GM19025 (cell line): Measurements from ENCODE around the gene MAPK1.
"Not testable (repeated sequence)": the region's sequence is repeated elsewhere in the genome, so short reads cannot be mapped to it uniquely, and the experiment has no call there.

Source experiments
- ATAC-seq: cut with Tn5 transposase; IDR thresholded peaks from one replicate; pipeline ENCODE4 v1.9.1; 2021; ENCODE audit warnings: mild to moderate bottlenecking, low read depth, moderate library complexity; ENCODE audit not compliant: unreplicated experiment

The MAPK1 gene

DNA sequence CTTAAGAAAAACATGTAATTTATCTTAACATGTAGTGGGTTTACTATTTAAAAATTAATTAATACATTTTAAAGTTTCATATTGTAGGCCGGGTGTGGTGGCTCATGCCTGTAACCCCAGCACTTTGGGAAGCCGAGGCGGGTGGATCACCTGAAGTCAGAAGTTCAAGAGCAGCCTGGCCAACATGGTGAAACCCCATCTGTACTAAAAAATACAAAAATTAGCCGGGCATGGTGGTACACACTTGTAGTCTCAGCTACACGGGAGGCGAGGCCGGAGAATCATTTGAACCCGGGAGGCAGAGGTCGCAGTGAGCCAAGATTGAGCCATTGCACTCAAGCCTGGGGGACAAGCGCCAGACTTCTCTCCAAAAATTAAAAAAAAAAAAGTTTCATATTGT is 73.7 kb downstream of the MAPK1 start:
- not testable (repeated sequence) for ATAC-seq

GRCh38 chr22:21791635-21792625 is 75.5 kb downstream of the MAPK1 start:
- ATAC-seq, result no peak

GRCh38 chr22:21790849-21791610 is 76.4 kb downstream of the MAPK1 start:
- ATAC-seq, result not testable (repeated sequence)

DNA sequence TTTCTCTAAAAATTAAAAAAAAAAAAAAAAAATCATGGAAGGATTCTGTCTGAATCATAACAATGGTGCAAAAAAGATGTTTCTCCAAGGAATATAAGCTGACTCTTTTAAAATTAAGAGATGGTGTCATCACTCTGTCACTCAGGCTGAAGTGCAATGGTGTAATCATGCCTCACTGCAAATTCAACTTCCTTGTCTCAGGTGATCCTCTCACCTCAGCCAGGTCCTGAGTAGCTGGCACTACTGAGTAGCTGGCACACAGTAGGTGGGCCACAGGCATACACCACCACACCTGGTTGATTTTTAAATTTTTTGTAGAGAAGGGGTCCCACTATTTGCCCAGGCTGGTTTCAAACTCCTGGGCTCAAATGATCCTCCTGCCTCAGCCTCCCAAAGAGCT is 77.1 kb downstream of the MAPK1 start:
- ATAC-seq, result no peak

- ATAC-seq, result not testable (repeated sequence)
Measured at GRCh38 chr22:21787565-21787964, 79.9 kb downstream of the MAPK1 start.

- ATAC-seq, result no peak
Measured at GRCh38 chr22:21780259-21780658, 87.2 kb downstream of the MAPK1 start.

GRCh38 chr22:21779444-21779843 is 88.0 kb downstream of the MAPK1 start:
- ATAC-seq, result no peak

- ATAC-seq, result no peak
Measured at GRCh38 chr22:21778705-21779363, 88.6 kb downstream of the MAPK1 start.

DNA sequence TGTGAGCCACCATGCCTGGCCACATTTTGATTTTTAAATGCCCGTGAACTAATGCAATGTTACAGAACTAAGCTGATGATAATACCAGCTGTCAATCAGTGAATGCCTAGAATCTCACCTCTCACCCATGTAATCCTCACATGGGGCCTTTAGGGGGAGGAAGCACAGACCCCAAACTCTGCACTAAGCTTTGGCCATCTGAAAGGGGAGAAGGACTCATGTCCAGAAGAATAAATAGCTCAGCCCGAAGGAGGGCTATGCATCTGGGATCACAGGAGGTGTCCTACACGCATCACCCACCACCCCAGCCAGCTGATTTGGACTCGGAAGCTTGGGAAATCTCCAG is 95.8 kb downstream of the MAPK1 start:
- ATAC-seq, result no peak

- no peak for ATAC-seq
Measured at GRCh38 chr22:21768435-21768834, 99.0 kb downstream of the MAPK1 start.

DNA sequence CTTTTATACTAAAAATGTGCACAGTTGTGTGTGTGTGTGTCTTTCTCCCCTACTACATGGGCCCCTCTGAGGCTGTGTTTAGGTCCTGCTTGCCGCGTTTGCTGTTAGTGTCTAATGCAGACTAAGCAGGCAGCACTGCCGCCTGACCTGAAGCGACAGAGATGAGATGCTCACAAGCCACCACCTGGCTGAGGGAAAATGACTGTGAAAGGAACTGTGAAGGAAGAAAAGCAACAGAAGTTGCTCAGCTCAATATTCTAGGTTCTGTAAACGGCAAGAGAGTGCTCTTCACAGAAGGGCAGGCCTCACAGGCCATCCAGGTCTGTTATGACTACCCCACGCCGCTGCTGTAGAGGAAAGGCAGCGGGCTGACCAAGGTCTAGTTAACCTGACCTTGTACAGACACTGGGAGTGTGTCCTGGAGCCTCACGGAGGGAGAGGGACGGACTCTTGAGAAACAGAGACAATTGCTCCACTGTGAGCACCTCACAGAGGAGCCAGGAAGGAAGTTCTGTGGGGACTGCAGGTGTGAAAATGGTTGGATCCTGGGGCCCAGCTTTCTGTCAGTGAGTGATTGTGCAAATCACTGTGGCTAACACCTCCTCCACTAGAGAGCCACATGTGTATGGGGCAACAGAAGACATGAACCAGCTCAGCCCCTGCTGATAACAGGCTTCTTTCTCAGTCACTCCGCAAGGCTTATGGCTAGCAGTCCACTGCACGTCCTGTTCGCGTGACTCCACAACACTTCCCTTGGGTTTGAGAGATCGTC is 100.6 kb downstream of the MAPK1 start:
- ATAC-seq, result peak; percentile 74

DNA sequence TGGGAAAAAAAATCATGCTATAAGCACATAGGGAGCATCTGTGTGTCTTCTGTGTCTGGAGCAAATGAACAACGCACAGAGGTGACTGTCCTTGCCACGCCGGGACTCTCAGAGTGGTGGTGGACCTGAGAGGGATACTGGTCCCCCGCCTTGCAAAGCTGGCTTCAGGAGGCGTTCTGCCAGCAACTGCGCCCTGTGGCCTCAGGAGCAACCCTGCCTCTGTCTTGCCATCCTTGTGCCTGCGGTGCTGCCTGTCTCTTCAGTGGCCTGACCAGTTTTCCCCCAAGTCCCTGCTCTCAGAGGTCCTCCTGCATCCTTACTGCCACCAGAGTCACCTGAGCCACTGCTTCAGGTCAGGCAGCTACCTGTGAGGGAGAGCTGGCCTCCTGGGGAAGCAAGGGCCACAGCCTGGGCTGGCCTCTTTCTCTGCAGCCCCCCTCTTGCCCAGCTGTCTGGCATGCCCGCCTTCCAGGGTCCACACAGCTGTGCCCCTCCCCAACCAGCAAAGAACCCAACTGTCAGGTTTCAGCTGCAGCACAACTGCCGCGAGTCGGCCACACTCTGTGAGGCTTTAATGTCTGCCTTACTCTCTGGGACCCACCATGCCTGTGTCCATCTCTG is 101.4 kb downstream of the MAPK1 start:
- ATAC-seq, result no peak

- no peak for ATAC-seq
Measured at GRCh38 chr22:21764038-21764804, 103.2 kb downstream of the MAPK1 start.

DNA sequence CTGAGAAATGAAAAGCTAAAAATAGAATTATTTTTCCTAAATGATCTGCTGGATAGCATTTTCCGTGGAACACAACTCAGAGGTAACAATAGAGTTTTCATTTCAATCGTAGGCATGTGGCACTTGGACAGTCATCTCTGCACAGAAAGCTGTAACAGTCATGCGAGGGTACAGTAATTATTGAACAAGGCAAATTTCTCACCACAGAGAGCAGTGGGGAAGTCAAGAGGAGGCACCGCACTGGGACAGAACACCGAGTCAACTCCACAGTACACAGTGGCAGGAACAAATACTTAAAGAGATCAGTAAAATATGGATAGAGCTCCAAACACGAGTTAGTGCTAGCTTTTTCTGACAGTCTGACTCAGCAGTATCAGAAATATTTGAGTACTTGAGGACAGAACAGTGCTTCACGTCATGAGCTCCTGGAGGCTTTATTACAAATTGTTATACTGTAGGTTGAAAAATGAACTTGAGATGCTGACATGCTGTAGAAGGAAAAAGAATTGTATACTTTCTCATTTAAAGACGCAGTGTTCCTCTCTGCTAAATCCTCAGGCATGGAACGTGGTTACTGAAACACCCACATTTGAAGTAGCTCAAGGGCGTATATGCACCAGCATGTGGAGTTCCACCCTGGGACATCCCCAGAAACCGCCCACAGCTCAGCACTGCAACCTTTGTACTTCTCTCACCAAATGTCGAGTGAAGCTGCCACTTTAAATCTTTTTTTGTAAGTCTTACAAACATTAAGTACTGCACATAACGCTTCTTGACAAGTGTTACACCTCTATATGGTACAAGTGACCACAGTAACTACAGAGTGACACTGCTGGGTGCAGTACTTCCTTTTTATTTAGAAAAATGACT is 104.5 kb downstream of the MAPK1 start:
- ATAC-seq, result no peak

DNA sequence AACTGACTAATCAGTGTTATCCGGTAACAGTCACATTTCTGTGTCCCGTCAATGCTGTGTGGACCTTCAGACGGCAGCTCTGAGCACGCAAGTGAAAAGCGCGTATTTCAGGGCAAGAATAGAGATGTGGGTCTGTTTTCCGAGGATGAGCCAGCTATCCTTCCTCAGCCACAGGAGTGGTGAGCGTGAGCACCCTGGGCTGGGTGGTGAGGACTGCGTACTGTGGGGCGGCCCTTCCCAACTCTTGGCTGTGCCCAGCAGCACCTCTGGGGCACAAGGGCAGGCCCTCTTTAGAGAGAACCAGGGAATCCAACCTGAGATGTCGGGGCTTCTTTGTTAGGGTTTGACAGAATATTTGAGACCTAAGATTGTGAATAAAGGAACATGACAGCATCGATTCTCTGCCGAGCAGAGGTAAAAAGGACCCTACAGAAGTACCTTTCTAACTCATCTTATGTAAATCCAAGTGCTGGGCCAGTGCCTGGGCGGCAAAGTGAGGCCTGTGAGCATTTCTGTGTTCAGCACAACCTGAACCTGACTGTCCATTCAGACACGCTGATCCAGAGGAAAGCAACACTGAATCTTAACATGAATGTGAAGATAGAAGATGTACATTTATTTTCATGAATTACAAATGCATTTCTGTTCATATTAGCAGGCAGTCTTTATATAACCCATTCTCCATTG is 105.3 kb downstream of the MAPK1 start:
- no peak for ATAC-seq

DNA sequence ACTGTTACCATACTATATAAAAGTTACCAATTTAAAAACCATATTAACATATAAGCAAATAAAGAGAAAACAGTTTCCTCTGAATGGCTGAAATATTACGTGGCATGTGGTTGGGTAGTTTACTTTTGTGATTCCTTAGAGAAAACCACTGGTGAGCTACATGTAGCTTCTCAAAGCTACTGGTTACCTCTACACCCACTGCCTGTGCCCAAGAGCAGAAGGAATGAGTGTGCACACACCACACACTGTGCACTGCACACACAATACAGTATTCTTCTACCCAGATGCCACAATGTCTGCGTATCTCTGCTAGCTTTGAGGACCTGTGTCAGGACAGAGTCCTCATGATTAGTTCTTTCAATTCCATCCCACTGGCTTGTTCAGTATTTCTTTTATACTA is 106.4 kb downstream of the MAPK1 start:
- ATAC-seq, result no peak

- ATAC-seq, result no peak
Measured at GRCh38 chr22:21760640-21761039, 106.8 kb downstream of the MAPK1 start.
